Measurements from ENCODE around the gene SLC39A11. TPM values are rescaled to one million over a fixed set of nuclear protein-coding genes. Genes with fewer than 3 reads are reported as not detected.

Gene SLC39A11
- total RNA-seq, 1 donor from 2014 or later, result 34.8 TPM

DNA sequence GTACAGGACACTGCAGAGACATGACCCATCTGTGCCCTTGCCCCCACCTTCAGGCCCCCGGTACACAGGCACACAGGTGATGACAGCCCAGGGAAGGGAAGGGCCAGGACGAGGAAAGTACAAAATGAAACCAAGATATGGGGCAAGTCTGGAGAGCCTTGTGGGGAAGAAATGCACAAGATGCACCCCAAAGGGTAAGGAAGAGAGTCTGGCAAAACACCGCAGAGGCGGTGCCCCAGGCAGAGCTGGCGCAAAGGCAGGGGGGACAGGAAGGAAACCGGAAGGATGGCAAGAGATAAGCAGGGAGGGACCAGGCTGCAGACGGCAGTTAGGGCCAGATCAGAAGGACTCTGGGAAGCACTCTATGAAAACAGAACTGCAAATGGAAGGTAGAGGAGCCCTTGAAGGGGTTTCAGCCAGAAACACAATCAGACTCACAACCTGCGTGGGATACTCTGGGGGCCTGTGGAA, 81.4 kb downstream of the SLC39A11 start:
- Mint-ChIP-seq H3K27me3 (no peaks in the 10 kb centered on the region), H3K4me1 (peaks cover 11% of the 10 kb centered on the region), H3K4me3 (no peak overlapping the region), H3K9me3 (no peaks in the 10 kb centered on the region), H3K27ac (no peak overlapping the region), H3K36me3 (ENCODE audit: low read depth) (no peaks in the 10 kb centered on the region)
- TF ChIP-seq, protein P1, sequence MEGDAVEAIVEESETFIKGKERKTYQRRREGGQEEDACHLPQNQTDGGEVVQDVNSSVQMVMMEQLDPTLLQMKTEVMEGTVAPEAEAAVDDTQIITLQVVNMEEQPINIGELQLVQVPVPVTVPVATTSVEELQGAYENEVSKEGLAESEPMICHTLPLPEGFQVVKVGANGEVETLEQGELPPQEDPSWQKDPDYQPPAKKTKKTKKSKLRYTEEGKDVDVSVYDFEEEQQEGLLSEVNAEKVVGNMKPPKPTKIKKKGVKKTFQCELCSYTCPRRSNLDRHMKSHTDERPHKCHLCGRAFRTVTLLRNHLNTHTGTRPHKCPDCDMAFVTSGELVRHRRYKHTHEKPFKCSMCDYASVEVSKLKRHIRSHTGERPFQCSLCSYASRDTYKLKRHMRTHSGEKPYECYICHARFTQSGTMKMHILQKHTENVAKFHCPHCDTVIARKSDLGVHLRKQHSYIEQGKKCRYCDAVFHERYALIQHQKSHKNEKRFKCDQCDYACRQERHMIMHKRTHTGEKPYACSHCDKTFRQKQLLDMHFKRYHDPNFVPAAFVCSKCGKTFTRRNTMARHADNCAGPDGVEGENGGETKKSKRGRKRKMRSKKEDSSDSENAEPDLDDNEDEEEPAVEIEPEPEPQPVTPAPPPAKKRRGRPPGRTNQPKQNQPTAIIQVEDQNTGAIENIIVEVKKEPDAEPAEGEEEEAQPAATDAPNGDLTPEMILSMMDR (IDR thresholded peaks at IDR 0.05), result no peak
- no peak for DNase-seq
- intact Hi-C loops (cut with micrococcal nuclease), result no loop called here
- CTCF ChIA-PET, result no interaction called here
- POLR2A ChIA-PET, result no interaction called here
- no peak for ATAC-seq (ENCODE audit: low read depth)

GRCh38 chr17:73010414-73010813, 82.1 kb downstream of the SLC39A11 start:
- Mint-ChIP-seq H3K36me3 (ENCODE audit: low read depth) (no peaks in the 10 kb centered on the region), H3K9me3 (no peaks in the 10 kb centered on the region), H3K4me1 (peaks cover 11% of the 10 kb centered on the region), H3K4me3 (no peak overlapping the region), H3K27me3 (no peaks in the 10 kb centered on the region), H3K27ac (no peak overlapping the region)
- TF ChIP-seq, protein P1 (IDR thresholded peaks at IDR 0.05), result no peak
- intact Hi-C loops (cut with micrococcal nuclease), result no loop called here
- ChIA-PET POLR2A (no interaction called here), CTCF (no interaction called here)
- no peak for ATAC-seq (ENCODE audit: low read depth)
- DNase-seq, result no peak

DNA sequence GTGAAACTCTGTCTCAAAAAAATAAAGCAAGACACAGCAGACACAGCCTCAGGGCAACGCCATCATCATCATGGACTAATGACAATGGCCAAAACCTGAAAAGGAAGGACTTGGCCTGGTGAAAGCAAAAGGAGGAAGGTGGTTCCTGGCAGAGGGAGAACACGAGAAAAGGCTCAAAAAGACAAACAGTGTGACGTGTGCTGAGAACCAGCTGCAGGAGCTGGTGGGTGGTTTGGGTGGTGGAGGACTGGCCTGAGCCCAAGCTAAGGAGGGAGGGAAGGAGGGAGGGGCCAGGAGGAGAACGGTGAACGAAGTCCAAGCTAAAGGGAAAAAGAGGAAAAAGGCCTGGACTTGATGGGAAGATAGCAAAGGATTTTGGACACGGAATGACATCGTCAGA, 85.1 kb downstream of the SLC39A11 start:
- TF ChIP-seq, protein P1 (IDR thresholded peaks at IDR 0.05), result no peak
- no peak overlapping the region for H3K4me3 Mint-ChIP-seq
- peaks cover 2% of the 10 kb centered on the region for H3K9me3 Mint-ChIP-seq
- DNase-seq, result no peak
- no peaks in the 10 kb centered on the region for H3K27me3 Mint-ChIP-seq
- ChIA-PET POLR2A (no interaction called here), CTCF (no interaction called here)
- H3K27ac Mint-ChIP-seq, result no peak overlapping the region
- ATAC-seq (ENCODE audit: low read depth), result no peak
- H3K4me1 Mint-ChIP-seq, result peaks cover 3% of the 10 kb centered on the region
- H3K36me3 Mint-ChIP-seq (ENCODE audit: low read depth), result no peaks in the 10 kb centered on the region
- intact Hi-C loops (cut with micrococcal nuclease), result no loop called here

- CTCF ChIA-PET, result no interaction called here
- DNase-seq, result no peak
- Mint-ChIP-seq H3K4me1 (no peaks in the 10 kb centered on the region), H3K36me3 (ENCODE audit: low read depth) (peaks cover 3% of the 10 kb centered on the region), H3K4me3 (no peak overlapping the region), H3K9me3 (peaks cover 2% of the 10 kb centered on the region), H3K27ac (no peak overlapping the region), H3K27me3 (no peaks in the 10 kb centered on the region)
- intact Hi-C loops (cut with micrococcal nuclease), result no loop called here
- POLR2A ChIA-PET, result no interaction called here
- TF ChIP-seq, protein P1 (IDR thresholded peaks at IDR 0.05), result no peak
- ATAC-seq (ENCODE audit: low read depth), result no peak
Measured at GRCh38 chr17:73005360-73005759, 87.1 kb downstream of the SLC39A11 start.

GRCh38 chr17:73003487-73003886, 89.0 kb downstream of the SLC39A11 start:
- ATAC-seq (ENCODE audit: low read depth) (no peak), DNase-seq (no peak)
- intact Hi-C loops (cut with micrococcal nuclease), result no loop called here
- H3K27me3 Mint-ChIP-seq, result no peaks in the 10 kb centered on the region
- H3K36me3 Mint-ChIP-seq (ENCODE audit: low read depth), result peaks cover 3% of the 10 kb centered on the region
- H3K9me3 Mint-ChIP-seq, result peaks cover 2% of the 10 kb centered on the region
- TF ChIP-seq, protein P1 (IDR thresholded peaks at IDR 0.05), result no peak
- CTCF ChIA-PET, result no interaction called here
- no peak overlapping the region for H3K4me3 Mint-ChIP-seq
- POLR2A ChIA-PET, result no interaction called here
- no peak overlapping the region for H3K27ac Mint-ChIP-seq
- no peaks in the 10 kb centered on the region for H3K4me1 Mint-ChIP-seq
